Placental epithelial cell (primary cell): ENCODE results near the gene OR4F15. TPM values are rescaled to one million over a fixed set of nuclear protein-coding genes. Genes with fewer than 3 reads are reported as not detected.

Experiments
- small RNA-seq: library from RNA; depleted of rRNA; stranded (forward); fragments of <200 nt; gene quantifications from one replicate; pipeline ENCODE3, GENCODE V24; 2012
- total RNA-seq: library from RNA; depleted of rRNA; stranded (reverse); fragments of >200 nt; gene quantifications from 2 replicates; pipeline ENCODE4 v1.2.3, GENCODE V29; 2012

OR4F15 gene
- total RNA-seq, result not detected in 2 replicates

GRCh38 chr15:101811902-101812301, at the start of gene OR4F15:
Gene OR4F15 (plus strand): TSS chr15:101812202. CDS start chr15:101818187, 5,985 bp downstream.

GRCh38 chr15:101803209-101803608, 8.8 kb upstream of the OR4F15 start, which contains the start of gene OR4F6:
Gene OR4F6 (plus strand): TSS chr15:101803509. CDS start chr15:101805720, 2,211 bp downstream.

Small RNAs within 50 kb of the gene (small RNA-seq; reads per million reads assigned to genes)
- not detected for gene RN7SL209P

Other genes with a start within 250 kb of the OR4F15 start
- 27.1 and 31.7 TPM in 2 replicates for gene TM2D3, start 159.8 kb upstream of the OR4F15 start, total RNA-seq
- 29.1 and 33.8 TPM in 2 replicates for gene TARS3, start 87.7 kb upstream of the OR4F15 start, total RNA-seq
- under 0.01 TPM in 1 of 2 replicates, not detected in the other for gene OR4F6, start 8.7 kb upstream of the OR4F15 start, total RNA-seq